ENCODE measurements around the gene RHNO1.

Gene RHNO1

DNA sequence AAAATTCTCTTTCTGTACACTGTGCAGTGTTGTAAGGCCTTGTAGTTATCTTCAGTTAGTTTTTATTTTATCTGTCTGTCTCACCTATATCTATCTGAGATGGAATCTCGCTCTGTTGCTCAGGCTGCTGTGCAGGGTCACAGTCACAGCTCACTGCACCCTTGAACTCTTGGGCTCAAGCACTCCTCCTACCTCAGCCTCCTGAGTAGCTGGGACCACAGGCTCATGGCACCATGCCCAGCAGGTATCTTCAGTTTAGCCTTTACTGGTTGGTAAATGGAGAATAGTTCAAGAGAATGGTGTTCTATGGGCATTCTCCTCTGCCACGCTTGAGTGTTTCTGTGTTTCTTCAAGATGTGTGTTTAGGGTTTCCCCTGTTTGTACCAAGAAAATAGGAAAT, 27.2 kb downstream of the RHNO1 start:
- H3K4me3 ChIP-seq (ENCODE audit: low read depth, low read length), result no peak overlapping the region
- TF ChIP-seq, protein P1, sequence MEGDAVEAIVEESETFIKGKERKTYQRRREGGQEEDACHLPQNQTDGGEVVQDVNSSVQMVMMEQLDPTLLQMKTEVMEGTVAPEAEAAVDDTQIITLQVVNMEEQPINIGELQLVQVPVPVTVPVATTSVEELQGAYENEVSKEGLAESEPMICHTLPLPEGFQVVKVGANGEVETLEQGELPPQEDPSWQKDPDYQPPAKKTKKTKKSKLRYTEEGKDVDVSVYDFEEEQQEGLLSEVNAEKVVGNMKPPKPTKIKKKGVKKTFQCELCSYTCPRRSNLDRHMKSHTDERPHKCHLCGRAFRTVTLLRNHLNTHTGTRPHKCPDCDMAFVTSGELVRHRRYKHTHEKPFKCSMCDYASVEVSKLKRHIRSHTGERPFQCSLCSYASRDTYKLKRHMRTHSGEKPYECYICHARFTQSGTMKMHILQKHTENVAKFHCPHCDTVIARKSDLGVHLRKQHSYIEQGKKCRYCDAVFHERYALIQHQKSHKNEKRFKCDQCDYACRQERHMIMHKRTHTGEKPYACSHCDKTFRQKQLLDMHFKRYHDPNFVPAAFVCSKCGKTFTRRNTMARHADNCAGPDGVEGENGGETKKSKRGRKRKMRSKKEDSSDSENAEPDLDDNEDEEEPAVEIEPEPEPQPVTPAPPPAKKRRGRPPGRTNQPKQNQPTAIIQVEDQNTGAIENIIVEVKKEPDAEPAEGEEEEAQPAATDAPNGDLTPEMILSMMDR (IDR thresholded peaks at IDR 0.05; ENCODE audit: low read depth, low read length), result no peak

DNA sequence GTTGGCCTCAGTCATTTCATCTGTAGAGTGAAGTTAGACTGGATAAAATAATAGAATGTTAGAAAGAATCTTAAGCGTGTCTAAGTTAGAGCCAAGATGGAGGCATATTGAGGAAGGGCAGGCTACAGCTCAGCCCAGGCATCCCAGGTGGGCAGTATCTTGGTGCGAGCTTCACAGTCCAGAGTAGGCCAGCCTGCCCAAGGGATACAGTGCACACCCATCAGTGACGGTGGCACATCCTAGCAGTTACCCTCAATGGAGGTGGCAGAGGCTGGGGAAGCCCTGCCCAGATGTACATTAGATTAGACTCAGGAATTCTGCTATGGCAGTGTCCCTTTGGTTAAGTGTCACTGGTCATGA, 35.2 kb downstream of the RHNO1 start:
- TF ChIP-seq, protein P1 (IDR thresholded peaks at IDR 0.05; ENCODE audit: low read depth, low read length), result no peak
- no peak overlapping the region for H3K4me3 ChIP-seq (ENCODE audit: low read depth, low read length)

DNA sequence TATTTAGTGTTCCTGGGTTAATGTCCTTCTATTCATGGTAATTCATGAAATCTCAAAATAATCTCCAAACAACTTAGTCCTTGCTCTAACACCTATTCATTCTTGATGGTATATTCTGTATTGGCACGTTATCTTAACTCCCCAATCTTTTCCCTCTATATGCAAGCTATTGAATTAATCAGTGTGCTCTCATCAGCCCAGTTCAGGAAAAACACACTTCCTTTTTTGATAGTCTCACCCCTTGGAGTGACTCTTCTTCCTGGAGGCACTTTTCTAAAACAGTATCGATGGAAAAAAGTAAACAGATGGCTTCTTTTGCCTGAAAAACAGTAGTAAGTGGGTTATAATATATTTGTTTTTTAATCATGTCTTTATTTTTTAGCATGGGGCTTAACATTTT, 42.2 kb downstream of the RHNO1 start:
- TF ChIP-seq, protein P1 (IDR thresholded peaks at IDR 0.05; ENCODE audit: low read depth, low read length), result no peak
- no peak overlapping the region for H3K4me3 ChIP-seq (ENCODE audit: low read depth, low read length)

DNA sequence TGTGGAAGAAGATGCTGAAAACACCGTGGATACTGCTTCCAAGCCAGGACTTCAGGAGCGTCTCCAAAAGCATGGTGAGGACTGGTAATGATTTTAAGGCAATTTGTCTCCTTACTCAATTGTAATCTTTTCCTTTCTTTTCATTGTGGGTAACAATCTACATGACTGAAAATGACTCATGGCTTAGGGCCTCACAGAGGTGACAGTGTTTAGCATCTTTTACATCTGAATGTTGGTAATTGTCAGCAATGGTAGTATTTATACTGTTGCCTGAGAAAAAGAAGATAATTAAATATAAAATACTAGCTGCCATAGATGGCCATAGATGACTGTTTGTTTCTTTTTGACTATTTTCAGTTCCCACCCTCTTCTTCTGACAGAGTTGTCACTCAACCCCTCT, 45.3 kb downstream of the RHNO1 start:
- TF ChIP-seq, protein P1 (IDR thresholded peaks at IDR 0.05; ENCODE audit: low read depth, low read length), result no peak

DNA sequence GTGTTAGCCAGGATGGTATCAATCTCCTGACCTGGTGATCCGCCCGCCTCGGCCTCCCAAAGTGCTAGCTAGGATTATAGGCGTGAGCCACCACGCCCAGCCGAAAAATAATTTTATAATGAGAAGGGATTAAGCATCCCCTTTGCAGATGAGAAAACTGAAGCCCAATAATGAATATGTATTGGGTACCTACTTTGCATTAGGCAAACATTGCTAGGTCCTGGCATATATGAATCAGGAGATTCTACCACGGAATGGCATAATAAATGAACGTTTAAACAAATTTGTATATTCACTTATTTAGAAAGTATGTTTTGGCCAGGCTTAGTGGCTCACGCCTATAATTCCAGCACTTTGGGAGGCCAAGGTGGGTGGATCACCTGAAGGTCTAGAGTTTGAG, 46.0 kb downstream of the RHNO1 start:
- H3K4me3 ChIP-seq (ENCODE audit: low read depth, low read length), result no peak overlapping the region
- TF ChIP-seq, protein P1 (IDR thresholded peaks at IDR 0.05; ENCODE audit: low read depth, low read length), result no peak

More for the DNA sequence above, 45.3 kb downstream of the RHNO1 start:
- H3K4me3 ChIP-seq (ENCODE audit: low read depth, low read length), result no peak overlapping the region

DNA sequence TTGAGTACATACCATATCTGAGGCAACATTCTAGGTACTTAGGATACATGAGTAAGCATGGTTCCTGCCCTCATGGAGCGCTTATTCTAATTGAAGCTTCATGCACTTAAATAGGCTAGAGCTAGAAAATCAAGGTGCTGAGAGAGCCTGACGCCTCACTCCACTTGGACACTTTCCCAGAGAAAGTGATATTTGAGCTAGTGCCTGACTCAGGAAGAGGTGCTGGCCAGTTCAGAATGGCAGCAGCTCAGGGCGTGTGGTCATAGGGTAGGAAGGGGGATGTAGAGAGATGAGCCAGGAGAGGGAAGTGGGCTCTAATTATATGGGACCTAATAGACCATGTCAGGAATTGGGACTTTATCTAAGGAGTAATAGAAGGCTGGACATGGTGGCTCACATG, 47.0 kb downstream of the RHNO1 start:
- H3K4me3 ChIP-seq (ENCODE audit: low read depth, low read length), result no peak overlapping the region

DNA sequence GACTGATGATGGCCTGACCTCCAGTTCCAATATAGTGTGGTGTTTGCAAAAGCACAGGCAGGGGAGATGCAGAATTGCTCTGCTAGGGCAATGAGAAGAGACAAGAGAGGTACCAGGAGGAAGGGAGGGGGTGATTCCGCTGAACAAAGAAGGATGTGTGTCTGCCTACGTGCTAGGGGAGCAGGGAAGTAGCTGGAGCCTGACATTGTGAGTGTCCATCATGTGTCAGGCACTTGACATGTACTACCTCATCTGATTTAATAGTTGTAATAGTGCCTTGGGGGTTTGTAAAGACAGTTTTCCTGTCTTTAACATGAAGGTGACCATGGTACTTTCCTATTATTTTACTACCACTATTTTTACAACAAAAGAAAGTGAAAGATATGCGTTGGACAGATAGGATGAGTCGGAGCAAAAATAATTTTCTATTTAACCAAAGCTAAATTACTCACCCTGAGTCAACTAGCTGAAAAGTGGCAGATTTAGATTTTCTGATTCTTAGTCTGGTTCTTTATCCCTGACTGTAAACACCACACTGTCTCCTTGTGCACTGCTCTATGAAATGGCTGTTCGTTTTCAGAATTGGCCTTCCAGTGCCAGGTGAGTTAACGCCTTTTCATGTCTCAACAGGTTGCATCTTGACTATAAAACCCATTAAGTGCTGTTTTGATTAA, 48.4 kb downstream of the RHNO1 start:
- no peak overlapping the region for H3K4me3 ChIP-seq (ENCODE audit: low read depth, low read length)
- TF ChIP-seq, protein P1 (IDR thresholded peaks at IDR 0.05; ENCODE audit: low read depth, low read length), result no peak

More for the DNA sequence above, 47.0 kb downstream of the RHNO1 start:
- TF ChIP-seq, protein P1 (IDR thresholded peaks at IDR 0.05; ENCODE audit: low read depth, low read length), result no peak
